Neuronal stem cell (in vitro differentiated cells): ENCODE results near the gene GRID1.

ENCODE experiments used
- DNase-seq: peaks from one replicate; pipeline ENCODE4 v3.0.0-alpha.2; 2013; ENCODE audit warnings: low spot score
- H2AFZ ChIP-seq: one replicate; pipeline ENCODE4 v1.6.1; 2013; ENCODE audit warnings: mild to moderate bottlenecking, low read length, inconsistent platforms
- H2AK5ac ChIP-seq: 2 replicates; pipeline ENCODE4 v1.6.1; 2013; ENCODE audit warnings: low read depth, mild to moderate bottlenecking, inconsistent platforms, low read length, moderate library complexity, mixed read lengths
- H2BK120ac ChIP-seq: 2 replicates; pipeline ENCODE4 v1.6.1; 2013; ENCODE audit warnings: low read depth, mild to moderate bottlenecking, inconsistent platforms, low read length, moderate library complexity, mixed read lengths
- H2BK12ac ChIP-seq: one replicate; pipeline ENCODE4 v1.6.1; 2013; ENCODE audit warnings: low read length, inconsistent platforms
- H2BK15ac ChIP-seq: 2 replicates; pipeline ENCODE4 v1.6.1; 2013; ENCODE audit warnings: mild to moderate bottlenecking, low read length, inconsistent platforms, mixed read lengths
- H2BK5ac ChIP-seq: one replicate; pipeline ENCODE4 v1.6.1; 2013; ENCODE audit warnings: inconsistent platforms, mild to moderate bottlenecking, low read length, moderate library complexity
- H3K14ac ChIP-seq: one replicate; pipeline ENCODE4 v1.6.1; 2013; ENCODE audit warnings: low read length, inconsistent platforms
- H3K18ac ChIP-seq: 2 replicates; pipeline ENCODE4 v1.6.1; 2013; ENCODE audit warnings: low read length, inconsistent platforms
- H3K23ac ChIP-seq: 2 replicates; pipeline ENCODE4 v1.6.1; 2013; ENCODE audit warnings: low read depth, mild to moderate bottlenecking, mixed read lengths, low read length, inconsistent platforms; ENCODE audit not compliant: poor library complexity
- H3K27ac ChIP-seq: replicated peaks from 3 replicates; pipeline ENCODE4 v1.5.1; 2013; ENCODE audit warnings: low read length, inconsistent platforms
- H3K27me3 ChIP-seq, 3 experiments: 2 replicates each; pipeline ENCODE4 v1.6.1; 2013; ENCODE audit warnings: low read length in 3 of 3, mild to moderate bottlenecking in 2 of 3, inconsistent platforms in 1 of 3, low read depth in 1 of 3, mixed read lengths in 1 of 3, moderate library complexity in 1 of 3; ENCODE audit not compliant: control insufficient read depth in 3 of 3, insufficient read depth in 3 of 3
- H3K36me3 ChIP-seq, 2 donors: replicated peaks in 1 of 2; 2 replicates each; pipeline ENCODE4 v1.6.1; 2013; ENCODE audit warnings: low read length in 2 of 2; ENCODE audit not compliant: control insufficient read depth in 2 of 2, insufficient read depth in 2 of 2
- H3K4ac ChIP-seq: 2 replicates; pipeline ENCODE4 v1.6.1; 2013; ENCODE audit warnings: inconsistent platforms, mild to moderate bottlenecking, low read length, moderate library complexity
- H3K4me1 ChIP-seq, 2 donors: 1 replicate in 1 of 2; 2 replicates in 1 of 2; pipeline ENCODE4 v1.6.1; 2013; ENCODE audit warnings: low read length in 2 of 2, low read depth in 1 of 2; ENCODE audit not compliant: control insufficient read depth in 2 of 2, insufficient read depth in 1 of 2
- H3K4me2 ChIP-seq: one replicate; pipeline ENCODE4 v1.6.1; 2013; ENCODE audit warnings: mild to moderate bottlenecking, low read length, inconsistent platforms; ENCODE audit not compliant: insufficient read depth, poor library complexity, severe bottlenecking
- H3K4me3 ChIP-seq, 2 donors: 2 replicates each; pipeline ENCODE4 v1.5.1; 2013; ENCODE audit warnings: low read length in 2 of 2, mild to moderate bottlenecking in 2 of 2, inconsistent platforms in 1 of 2, moderate library complexity in 1 of 2
- H3K79me1 ChIP-seq: one replicate; pipeline ENCODE4 v1.6.1; 2013; ENCODE audit warnings: low read depth, mild to moderate bottlenecking, inconsistent platforms, low read length, moderate library complexity
- H3K9ac ChIP-seq: one replicate; pipeline ENCODE4 v1.6.1; 2013; ENCODE audit warnings: mild to moderate bottlenecking, low read depth, low read length, inconsistent platforms; ENCODE audit not compliant: poor library complexity
- H3K9me3 ChIP-seq, 2 donors: replicated peaks in 1 of 2; 2 replicates each; pipeline versions ENCODE3 to v1.6.1; 2013; ENCODE audit warnings: low read length in 2 of 2, mild to moderate bottlenecking in 2 of 2, inconsistent platforms in 1 of 2, low read depth in 1 of 2, mixed read lengths in 1 of 2, moderate library complexity in 1 of 2; ENCODE audit not compliant: control insufficient read depth in 2 of 2, insufficient read depth in 1 of 2
- H4K8ac ChIP-seq: one replicate; pipeline ENCODE4 v1.6.1; 2013; ENCODE audit warnings: low read depth, mild to moderate bottlenecking, inconsistent platforms, low read length, moderate library complexity
- H4K91ac ChIP-seq: one replicate; pipeline ENCODE4 v1.6.1; 2013; ENCODE audit warnings: low read length, low read depth, mild to moderate bottlenecking, inconsistent platforms; ENCODE audit not compliant: poor library complexity
- WGBS, 2 donors: extraction: QIAGEN DNeasy Blood & Tissue Kit; methylation state at CpG; one replicate each; pipeline ENCODE4 v1.1.7; 2013; ENCODE audit warnings: missing lambda C conversion rate in 2 of 2, mixed read lengths in 1 of 2; ENCODE audit not compliant: insufficient read length in 2 of 2, insufficient replicate concordance in 1 of 2; ENCODE audit errors: extremely low coverage in 2 of 2; 5-methylcytosine and 5-hydroxymethylcytosine counted together

GRID1 gene

GRCh38 chr10:86215046-86215445 is 151.5 kb downstream of the GRID1 start:
- H3K4me3 ChIP-seq = no peak overlapping the region
- no peak overlapping the region for H3K23ac ChIP-seq
- H3K27me3 ChIP-seq = no peaks in the 10 kb centered on the region
- H2AFZ ChIP-seq = no peak overlapping the region
- no peak overlapping the region for H3K4ac ChIP-seq
- H3K9ac ChIP-seq = peak overlapping the region; percentile 9
- WGBS, 2 donors = no CpG with 5 or more reads among the region's 4 CpGs
- peak overlapping the region; percentile 52 for H3K18ac ChIP-seq
- H3K36me3 ChIP-seq = no peaks in the 10 kb centered on the region
- H2BK15ac ChIP-seq = no peak overlapping the region
- H3K27ac ChIP-seq = no peak overlapping the region
- no peak overlapping the region for H2AK5ac ChIP-seq
- no peak overlapping the region for H3K4me2 ChIP-seq
- no peak overlapping the region for H2BK120ac ChIP-seq
- DNase-seq = no peak
- H4K91ac ChIP-seq = no peak overlapping the region
- peak overlapping the region; percentile 75 for H2BK12ac ChIP-seq
- H2BK5ac ChIP-seq = no peak overlapping the region
- no peaks in the 10 kb centered on the region for H3K79me1 ChIP-seq
- H3K4me1 ChIP-seq = peaks cover 0 to 1% of the 10 kb centered on the region in 2 donors
- no peak overlapping the region for H3K14ac ChIP-seq
- no peak overlapping the region for H4K8ac ChIP-seq
- H3K9me3 ChIP-seq = no peaks in the 10 kb centered on the region

- peaks cover 0 to 1% of the 10 kb centered on the region in 2 donors for H3K4me1 ChIP-seq
- H4K8ac ChIP-seq = no peak overlapping the region
- H2BK15ac ChIP-seq = no peak overlapping the region
- H3K18ac ChIP-seq = no peak overlapping the region
- H3K4me3 ChIP-seq = no peak overlapping the region
- no peaks in the 10 kb centered on the region for H3K9me3 ChIP-seq
- H3K23ac ChIP-seq = no peak overlapping the region
- no peak overlapping the region for H3K4me2 ChIP-seq
- no peak overlapping the region for H2BK5ac ChIP-seq
- no peak overlapping the region for H2AFZ ChIP-seq
- H3K79me1 ChIP-seq = no peaks in the 10 kb centered on the region
- H2BK12ac ChIP-seq = no peak overlapping the region
- no peaks in the 10 kb centered on the region for H3K27me3 ChIP-seq
- DNase-seq = no peak
- no peak overlapping the region for H2AK5ac ChIP-seq
- no CpG with 5 or more reads among the region's 7 CpGs for WGBS, 2 donors
- peak overlapping the region; percentile 1 for H3K14ac ChIP-seq
- no peak overlapping the region for H2BK120ac ChIP-seq
- no peaks in the 10 kb centered on the region for H3K36me3 ChIP-seq
- no peak overlapping the region for H3K4ac ChIP-seq
- no peak overlapping the region for H3K27ac ChIP-seq
- H4K91ac ChIP-seq = no peak overlapping the region
- no peak overlapping the region for H3K9ac ChIP-seq
These were observed 153.4 kb downstream of the GRID1 start for GRCh38 chr10:86213148-86213547.

- Histone ChIP-seq H3K4me2 (no peak overlapping the region), H3K18ac (no peak overlapping the region), H3K36me3 (no peaks in the 10 kb centered on the region), H2BK12ac (no peak overlapping the region), H2AFZ (no peak overlapping the region), H3K4me3 (no peak overlapping the region), H3K9ac (no peak overlapping the region), H3K4me1 (peaks cover 0 to 1% of the 10 kb centered on the region in 2 donors), H2BK5ac (no peak overlapping the region), H3K9me3 (no peaks in the 10 kb centered on the region), H4K8ac (no peak overlapping the region), H3K27me3 (no peaks in the 10 kb centered on the region), H3K27ac (no peak overlapping the region), H3K23ac (no peak overlapping the region), H2BK15ac (no peak overlapping the region), H4K91ac (no peak overlapping the region), H3K4ac (no peak overlapping the region), H2BK120ac (no peak overlapping the region), H3K14ac (no peak overlapping the region), H2AK5ac (peak overlapping the region; percentile 37), H3K79me1 (no peaks in the 10 kb centered on the region)
- DNase-seq = no peak
- WGBS, 2 donors = no CpG with 5 or more reads among the region's 6 CpGs
These were observed 154.2 kb downstream of the GRID1 start for GRCh38 chr10:86212391-86212700.

DNA sequence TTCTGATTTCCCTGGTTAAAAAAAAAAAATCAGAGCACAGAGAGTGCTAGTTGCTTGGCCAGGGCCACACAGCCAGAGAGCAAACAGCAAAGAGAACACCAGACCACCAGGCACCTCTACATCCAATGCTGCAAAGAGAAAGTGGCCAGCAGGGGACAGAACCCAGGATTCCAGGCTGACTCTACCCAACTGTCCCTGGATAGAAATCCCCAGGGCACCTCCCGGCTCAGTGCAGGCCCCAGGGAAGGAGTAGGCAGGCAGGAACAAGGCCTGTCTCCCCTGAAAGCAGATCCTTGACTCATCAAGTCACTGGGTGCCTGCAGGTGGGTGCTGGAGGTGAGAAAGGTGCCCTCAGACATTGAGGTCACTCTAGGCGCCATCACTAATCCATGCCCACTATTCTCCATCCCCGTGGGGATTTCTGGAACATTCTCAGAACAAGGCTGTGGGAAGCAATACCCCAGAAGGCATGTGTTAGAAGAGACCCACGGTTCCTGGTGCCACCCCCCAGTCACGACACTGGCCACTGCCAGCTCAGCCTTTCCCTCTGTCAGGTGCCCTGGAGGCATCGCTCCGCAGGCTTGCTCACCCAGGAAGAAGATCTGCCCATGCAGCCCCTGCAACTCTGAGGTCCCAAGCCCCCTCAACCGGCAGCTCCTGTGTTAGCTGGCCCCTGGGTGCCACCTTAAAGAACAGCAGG is 154.8 kb downstream of the GRID1 start:
- no peaks in the 10 kb centered on the region for H3K36me3 ChIP-seq
- no peak overlapping the region for H2BK120ac ChIP-seq
- no peak overlapping the region for H3K14ac ChIP-seq
- H2BK5ac ChIP-seq = no peak overlapping the region
- H4K8ac ChIP-seq = no peak overlapping the region
- H3K27ac ChIP-seq = no peak overlapping the region
- no peak overlapping the region for H4K91ac ChIP-seq
- H3K4me3 ChIP-seq = no peak overlapping the region
- peak overlapping the region; percentile 37 for H2AK5ac ChIP-seq
- DNase-seq = no peak
- no peak overlapping the region for H3K4ac ChIP-seq
- no peak overlapping the region for H3K4me2 ChIP-seq
- no peak overlapping the region for H3K18ac ChIP-seq
- H3K79me1 ChIP-seq = no peaks in the 10 kb centered on the region
- H3K4me1 ChIP-seq = peaks cover 0 to 1% of the 10 kb centered on the region in 2 donors
- no peak overlapping the region for H2BK12ac ChIP-seq
- no peak overlapping the region for H3K9ac ChIP-seq
- H3K27me3 ChIP-seq = no peaks in the 10 kb centered on the region
- no peaks in the 10 kb centered on the region for H3K9me3 ChIP-seq
- H2BK15ac ChIP-seq = no peak overlapping the region
- no CpG with 5 or more reads among the region's 8 CpGs for WGBS, 2 donors
- no peak overlapping the region for H3K23ac ChIP-seq
- H2AFZ ChIP-seq = no peak overlapping the region
